GDM1 (cell line): ENCODE measurements around the gene ADGRD2.

ENCODE experiments used
- DNase-seq: peaks from one replicate; lab custom pipeline; 2025; lab: John Stamatoyannopoulos, UW

Gene ADGRD2

GRCh38 chr9:124436320-124436719 lies 13.9 kb upstream of the ADGRD2 start:
- peak; percentile 18 for DNase-seq

- no peak for DNase-seq
These were observed 13.2 kb upstream of the ADGRD2 start for GRCh38 chr9:124437086-124437485.

- no peak for DNase-seq
These were observed 12.2 kb upstream of the ADGRD2 start for GRCh38 chr9:124438091-124438490.

- DNase-seq: no peak
These were observed 11.2 kb upstream of the ADGRD2 start for GRCh38 chr9:124439086-124439485.

- DNase-seq: no peak
These were observed 10.5 kb upstream of the ADGRD2 start for GRCh38 chr9:124439686-124440243.

- DNase-seq: no peak
These were observed 9.5 kb upstream of the ADGRD2 start for GRCh38 chr9:124440786-124441185.

- no peak for DNase-seq
These were observed 9.0 kb upstream of the ADGRD2 start for GRCh38 chr9:124441291-124441690.

GRCh38 chr9:124442379-124442778 lies 7.9 kb upstream of the ADGRD2 start:
- DNase-seq: no peak

- DNase-seq: no peak
These were observed 7.4 kb upstream of the ADGRD2 start for GRCh38 chr9:124442826-124443225.

GRCh38 chr9:124443625-124444024 lies 6.6 kb upstream of the ADGRD2 start:
- no peak for DNase-seq

- no peak for DNase-seq
These were observed 6.1 kb upstream of the ADGRD2 start for GRCh38 chr9:124444166-124444565.

GRCh38 chr9:124447297-124447661 lies 3.0 kb upstream of the ADGRD2 start:
- DNase-seq: no peak

GRCh38 chr9:124448019-124448418 lies 2.2 kb upstream of the ADGRD2 start:
- DNase-seq: no peak

GRCh38 chr9:124449381-124450151 lies 685 bp upstream of the ADGRD2 start:
- no peak for DNase-seq

- DNase-seq: no peak
These were observed 845 bp downstream of the ADGRD2 start for GRCh38 chr9:124450931-124451661.

GRCh38 chr9:124452326-124452725 lies 2.1 kb downstream of the ADGRD2 start:
- DNase-seq: no peak

- DNase-seq: no peak
These were observed 2.8 kb downstream of the ADGRD2 start for GRCh38 chr9:124452841-124453585.

- no peak for DNase-seq
These were observed 3.4 kb downstream of the ADGRD2 start for GRCh38 chr9:124453586-124454191.

- DNase-seq: no peak
These were observed 4.0 kb downstream of the ADGRD2 start for GRCh38 chr9:124454296-124454695.

GRCh38 chr9:124454791-124455443 lies 4.7 kb downstream of the ADGRD2 start:
- DNase-seq: no peak

- no peak for DNase-seq
These were observed 5.6 kb downstream of the ADGRD2 start for GRCh38 chr9:124455820-124456219.
